ENCODE results near the gene CNST.
"Not testable (repeated sequence)": the region's sequence is repeated elsewhere in the genome, so short reads cannot be mapped to it uniquely, and the experiment has no call there.

The CNST gene

GRCh38 chr1:246680696-246681130 is 114.5 kb downstream of the CNST start:
- no peak for DNase-seq

GRCh38 chr1:246681900-246682895 is 115.9 kb downstream of the CNST start:
- DNase-seq = no peak

DNA sequence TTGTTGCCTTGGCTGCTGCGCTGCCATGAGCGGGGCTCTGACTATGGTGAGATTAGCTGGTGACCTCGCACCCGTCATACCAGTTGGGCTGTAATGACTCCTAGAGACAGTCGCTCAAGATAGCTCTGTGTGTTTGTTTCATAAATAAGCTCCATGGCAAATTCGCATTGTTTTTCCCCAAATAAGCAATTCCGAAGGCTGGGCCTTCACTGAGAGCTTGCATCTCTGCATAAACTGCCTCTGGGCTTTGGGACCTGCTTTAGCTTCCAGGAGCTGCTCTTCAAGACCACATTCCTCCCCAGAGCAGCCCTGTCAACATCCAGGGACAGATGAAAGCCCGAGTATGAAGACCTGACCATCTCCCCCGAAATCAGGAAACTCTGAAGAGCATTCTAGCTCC is 117.3 kb downstream of the CNST start:
- DNase-seq = no peak

GRCh38 chr1:246687002-246687401 is 120.7 kb downstream of the CNST start:
- DNase-seq = no peak

- peak; percentile 84 for DNase-seq
Observed at GRCh38 chr1:246689409-246690008, 123.3 kb downstream of the CNST start.

GRCh38 chr1:246690100-246690499 is 123.8 kb downstream of the CNST start:
- no peak for DNase-seq

- no peak for DNase-seq
Observed at GRCh38 chr1:246691622-246692495, 125.6 kb downstream of the CNST start.

GRCh38 chr1:246694213-246694895 is 128.1 kb downstream of the CNST start:
- not testable (repeated sequence) for DNase-seq

GRCh38 chr1:246695136-246695535 is 128.9 kb downstream of the CNST start:
- DNase-seq = no peak

GRCh38 chr1:246695666-246696065 is 129.4 kb downstream of the CNST start:
- DNase-seq = no peak

DNA sequence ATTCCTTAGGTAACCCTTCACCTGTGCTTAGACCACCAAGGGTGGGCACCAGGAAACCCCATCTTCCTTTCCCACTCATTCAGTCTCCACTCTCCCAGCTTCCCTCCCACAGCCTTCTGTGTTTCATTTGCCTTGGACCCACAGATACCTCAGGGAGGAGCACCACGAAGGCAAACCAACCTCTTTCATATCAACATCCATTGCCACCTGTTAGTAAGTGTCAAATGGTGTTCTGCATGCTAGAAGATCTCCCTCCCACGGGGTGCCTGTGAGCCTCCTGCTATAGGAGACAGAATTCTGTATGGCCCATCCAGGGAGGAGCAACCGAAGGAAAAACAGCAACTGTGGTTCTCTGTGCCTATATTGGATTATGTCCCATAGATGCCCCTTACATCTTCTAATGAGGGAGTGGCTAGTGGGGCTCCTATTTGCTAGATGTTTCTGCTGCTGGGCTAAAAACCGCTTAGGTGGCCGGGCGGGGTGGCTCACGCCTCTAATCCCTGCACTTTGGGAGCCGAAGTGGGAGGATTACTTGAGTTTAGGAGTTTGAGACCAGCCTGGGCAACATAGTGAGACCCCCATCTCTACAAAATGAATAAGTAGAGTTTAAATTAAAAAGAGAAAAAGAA is 132.3 kb downstream of the CNST start:
- DNase-seq = no peak

GRCh38 chr1:246699095-246699735 is 133.0 kb downstream of the CNST start:
- peak; percentile 92 for DNase-seq

DNA sequence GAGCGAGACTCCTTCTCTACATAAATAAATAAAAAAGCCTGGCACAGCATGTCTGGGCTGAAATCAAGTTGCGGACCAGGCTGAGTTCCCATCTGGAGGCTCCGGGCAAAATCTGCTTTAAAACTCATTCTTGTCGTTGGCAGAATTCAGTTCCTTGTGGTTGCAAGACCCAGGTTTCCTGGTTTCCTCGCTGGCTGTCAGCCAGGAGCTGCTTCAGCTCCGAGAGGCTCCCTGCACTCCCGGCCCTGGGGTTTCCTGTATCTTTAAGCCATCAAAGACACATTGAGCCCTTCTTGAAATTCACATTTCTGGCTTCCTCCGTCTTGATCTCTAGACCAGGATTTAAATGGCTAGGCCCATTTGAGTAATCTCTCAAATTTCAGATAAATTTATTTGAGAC is 137.3 kb downstream of the CNST start:
- no peak for DNase-seq

DNA sequence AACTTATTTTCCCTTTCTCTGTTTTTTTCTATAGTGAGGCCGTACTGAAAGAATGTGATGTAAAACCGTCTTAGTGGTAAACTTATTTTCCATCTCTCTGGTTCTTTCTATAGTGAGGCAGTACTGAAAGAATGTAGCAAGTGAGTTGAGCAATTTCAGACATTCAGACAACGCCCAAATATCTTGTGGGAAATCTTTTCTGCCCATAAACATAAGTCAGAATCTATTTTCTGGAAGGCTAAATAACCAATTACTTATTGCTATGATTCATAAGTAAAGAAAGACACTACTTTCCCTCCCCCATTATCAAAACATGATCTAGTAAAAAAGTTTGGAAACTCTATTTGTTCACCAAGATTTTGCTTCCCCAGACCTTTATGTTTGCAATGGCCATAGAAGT is 139.1 kb downstream of the CNST start:
- DNase-seq = no peak

GRCh38 chr1:246708166-246708565 is 141.9 kb downstream of the CNST start:
- DNase-seq = no peak

- DNase-seq = no peak
Observed at GRCh38 chr1:246709196-246709595, 142.9 kb downstream of the CNST start.

DNA sequence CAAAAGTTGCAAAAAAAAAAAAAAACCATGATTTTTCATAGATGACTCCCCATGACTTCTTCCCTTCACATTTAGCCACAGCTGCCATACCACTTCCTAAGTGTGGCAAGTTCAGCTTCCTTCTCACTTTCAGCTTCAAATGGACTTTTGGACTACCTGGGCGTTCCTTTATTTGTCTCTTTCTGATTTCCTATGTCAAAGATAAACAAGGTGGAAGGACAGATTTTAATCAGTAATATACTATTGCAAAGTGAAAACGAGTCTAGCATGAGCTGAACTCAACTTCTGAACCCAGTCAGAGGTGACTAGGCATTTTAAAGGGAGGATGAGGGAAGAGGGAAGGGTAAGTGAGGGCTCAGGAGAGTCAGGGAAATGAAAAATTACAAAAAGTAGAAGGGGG is 143.6 kb downstream of the CNST start:
- DNase-seq = no peak

- no peak for DNase-seq
Observed at GRCh38 chr1:246711548-246712003, 145.3 kb downstream of the CNST start.

- not testable (repeated sequence) for DNase-seq
Observed at GRCh38 chr1:246712428-246712827, 146.2 kb downstream of the CNST start.

Measured in NCI-H1694 (cell line).